ENCODE measurements around the gene PRKAR1B. TPM values are rescaled to one million over a fixed set of nuclear protein-coding genes. Genes with fewer than 3 reads are reported as not detected.

Gene PRKAR1B
- total RNA-seq, 1 experiment from 2014 or later, result 14.1 TPM

- DNase-seq (ENCODE audit: low read depth, low spot score) (no peak), ATAC-seq (no peak)
- Histone ChIP-seq H3K79me2 (ENCODE audit: insufficient read depth, low read length) (no peaks in the 10 kb centered on the region), H3K9ac (ENCODE audit: low read length) (no peak overlapping the region), H3K9me2 (ENCODE audit: insufficient read depth) (no peaks in the 10 kb centered on the region), H3K4me1 (ENCODE audit: control insufficient read depth in 1 of 2, insufficient read depth in 2 of 2, low read length in 2 of 2) (no peaks in the 10 kb centered on the region), H4K20me1 (ENCODE audit: insufficient read depth) (no peaks in the 10 kb centered on the region), H3K27me3 (ENCODE audit: insufficient read depth, low read length) (no peaks in the 10 kb centered on the region), H3K4me3 (replicated peaks in 1 of 2; ENCODE audit: low read depth in 1 of 2, low read length in 2 of 2) (no peak overlapping the region), H3K4me2 (ENCODE audit: low read length) (no peak overlapping the region), H3K36me3 (ENCODE audit: control insufficient read depth in 1 of 2, insufficient read depth in 2 of 2, low read length in 2 of 2) (no peaks in the 10 kb centered on the region), H2AFZ (ENCODE audit: low read depth, low read length, poor library complexity, severe bottlenecking) (no peak overlapping the region), H3K9me3 (ENCODE audit: control insufficient read depth in 1 of 2, insufficient read depth in 1 of 2, low read depth in 1 of 2, low read length in 2 of 2) (peaks cover 0 to 4% of the 10 kb centered on the region in 2 experiments; a peak in 1 of 4 replicates), H3K27ac (ENCODE audit: low read depth, low read length) (no peak overlapping the region)
- CTCF ChIA-PET, result no interaction called here
- POLR2A ChIA-PET, result no interaction called here
- intact Hi-C loops (cut with micrococcal nuclease), result no loop called here
- TF ChIP-seq POLR2A (IDR thresholded peaks at IDR 0.05; ENCODE audit: borderline replicate concordance, extremely low read depth, insufficient read depth, insufficient read length) (no peak), ZFX (IDR thresholded peaks at IDR 0.05) (no peak), SIN3A (IDR thresholded peaks at IDR 0.05; ENCODE audit: low read depth) (no peak), ZNF274 (IDR thresholded peaks at IDR 0.05; ENCODE audit: low read depth, low read length) (no peak), REST (IDR thresholded peaks at IDR 0.05; ENCODE audit: low read depth) (no peak), JUND (IDR thresholded peaks at IDR 0.05) (no peak), RAD21 (IDR thresholded peaks at IDR 0.05; ENCODE audit: low read depth) (no peak), FOSL1 (IDR thresholded peaks at IDR 0.05; ENCODE audit: low read depth) (no peak), EGR1 (IDR thresholded peaks at IDR 0.05; ENCODE audit: low read depth) (no peak), ATF3 (IDR thresholded peaks at IDR 0.05) (no peak), ELF1 (IDR thresholded peaks at IDR 0.05; ENCODE audit: borderline replicate concordance, low read depth) (no peak), SRF (IDR thresholded peaks at IDR 0.05; ENCODE audit: low read depth) (no peak), MAX (IDR thresholded peaks at IDR 0.05) (no peak)
- TF ChIP-seq, protein P1, sequence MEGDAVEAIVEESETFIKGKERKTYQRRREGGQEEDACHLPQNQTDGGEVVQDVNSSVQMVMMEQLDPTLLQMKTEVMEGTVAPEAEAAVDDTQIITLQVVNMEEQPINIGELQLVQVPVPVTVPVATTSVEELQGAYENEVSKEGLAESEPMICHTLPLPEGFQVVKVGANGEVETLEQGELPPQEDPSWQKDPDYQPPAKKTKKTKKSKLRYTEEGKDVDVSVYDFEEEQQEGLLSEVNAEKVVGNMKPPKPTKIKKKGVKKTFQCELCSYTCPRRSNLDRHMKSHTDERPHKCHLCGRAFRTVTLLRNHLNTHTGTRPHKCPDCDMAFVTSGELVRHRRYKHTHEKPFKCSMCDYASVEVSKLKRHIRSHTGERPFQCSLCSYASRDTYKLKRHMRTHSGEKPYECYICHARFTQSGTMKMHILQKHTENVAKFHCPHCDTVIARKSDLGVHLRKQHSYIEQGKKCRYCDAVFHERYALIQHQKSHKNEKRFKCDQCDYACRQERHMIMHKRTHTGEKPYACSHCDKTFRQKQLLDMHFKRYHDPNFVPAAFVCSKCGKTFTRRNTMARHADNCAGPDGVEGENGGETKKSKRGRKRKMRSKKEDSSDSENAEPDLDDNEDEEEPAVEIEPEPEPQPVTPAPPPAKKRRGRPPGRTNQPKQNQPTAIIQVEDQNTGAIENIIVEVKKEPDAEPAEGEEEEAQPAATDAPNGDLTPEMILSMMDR (IDR thresholded peaks at IDR 0.05 in 2 of 3, conservative IDR thresholded peaks at IDR 0.05 in 1 of 3; ENCODE audit: borderline replicate concordance in 1 of 3, insufficient read depth in 1 of 3, low read depth in 2 of 3, low read length in 2 of 3), result no peak
- BruUV-seq (replicated peaks), result no TSS peak
- RAD21 ChIA-PET (ENCODE audit: low non-redundant PET in 1 of 2, low total read pairs in 2 of 2, uncharacterized antibody in 2 of 2, unreplicated experiment in 2 of 2), result no interaction called here
These were observed 75.9 kb downstream of the PRKAR1B start for GRCh38 chr7:651032-651728.

All from HCT116 (cell line).